ENCODE data around the gene RARS1. TPM values are rescaled to one million over a fixed set of nuclear protein-coding genes. Genes with fewer than 3 reads are reported as not detected.

RARS1 gene
- total and polyA plus RNA-seq, 2 of the 8 experiments (the other 6 are each of a cell fraction or from before 2014, with no cell fraction given) = 30.2 to 108 TPM

DNA sequence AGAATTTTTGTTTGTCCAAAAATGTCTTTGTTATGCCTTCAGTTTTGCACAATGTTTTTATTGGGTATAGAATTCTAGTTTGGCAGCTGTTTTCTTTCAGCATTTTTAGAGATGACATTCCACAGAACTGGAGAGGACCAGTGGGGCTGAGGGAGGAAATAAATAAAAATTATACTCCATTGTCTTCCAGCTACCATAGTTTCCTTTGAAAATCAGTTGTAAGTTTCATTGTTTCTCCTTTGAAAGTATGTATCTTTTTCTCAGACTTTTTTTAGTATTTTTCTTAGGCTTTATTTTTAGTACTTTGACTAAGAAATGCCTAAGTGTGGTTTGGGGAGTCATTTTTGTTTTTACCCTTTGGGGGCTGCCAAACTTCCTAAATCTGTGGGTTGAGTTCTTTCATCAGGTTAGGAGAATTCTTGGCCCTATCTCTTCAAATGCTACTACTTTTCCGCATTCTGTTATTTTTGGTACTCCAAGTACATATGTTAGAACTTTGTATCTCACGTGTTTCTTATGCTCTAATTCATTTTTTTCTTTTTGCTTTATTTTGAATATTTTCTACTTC lies 27.7 kb downstream of the RARS1 start:
- no peaks in the 10 kb centered on the region for H3K9me3 ChIP-seq (ENCODE audit: insufficient read depth in 2 of 2, low read depth in 1 of 2, low read length in 1 of 2)
- H3K23ac ChIP-seq (ENCODE audit: insufficient read length) = no peak overlapping the region
- H2BK15ac ChIP-seq (ENCODE audit: low read length) = no peak overlapping the region
- no peak for DNase-seq (ENCODE audit: low read depth in 1 of 2, low spot score in 2 of 2)
- no peak overlapping the region for H3K4ac ChIP-seq (replicated peaks; ENCODE audit: insufficient read length, low read depth, low read length)
- no peak overlapping the region for H3K56ac ChIP-seq (replicated peaks; ENCODE audit: insufficient read length, low read depth, low read length)
- ChIA-PET CTCF (ENCODE audit: partially characterized antibody) (interaction anchor here (1.5 kb wide), 1 partner anchor 15 kb away, joined by 3 read pairs; no protein-coding TSS in a partner anchor), POLR2A (ENCODE audit: partially characterized antibody) (no interaction called here)
- no peak overlapping the region for H3K27ac ChIP-seq (ENCODE audit: low read depth, low read length)
- H2AK5ac ChIP-seq (ENCODE audit: low read depth, low read length) = no peak overlapping the region
- H3K23me2 ChIP-seq (ENCODE audit: low read depth, low read length) = no peaks in the 10 kb centered on the region
- no peak overlapping the region for H4K5ac ChIP-seq (ENCODE audit: insufficient read length, low read depth, low read length)
- no peak overlapping the region for H3K4me3 ChIP-seq (ENCODE audit: extremely low read depth in 1 of 4, insufficient read depth in 2 of 4, low read depth in 3 of 4, low read length in 4 of 4)
- H2BK120ac ChIP-seq (replicated peaks; ENCODE audit: low read depth, low read length) = no peak overlapping the region
- FAIRE-seq = no peak
- no peak overlapping the region for H2BK5ac ChIP-seq (ENCODE audit: low read depth, low read length)
- H4K20me1 ChIP-seq (replicated peaks in 1 of 2; ENCODE audit: control insufficient read depth in 1 of 2, insufficient read depth in 2 of 2, low read length in 2 of 2) = peaks cover 2 to 3% of the 10 kb centered on the region in 2 experiments
- H3K36me3 ChIP-seq (ENCODE audit: control insufficient read depth in 2 of 4, insufficient read depth in 4 of 4, low read length in 3 of 4) = peaks cover 27 to 84% (median 60%) of the 10 kb centered on the region in 4 experiments
- WGBS, 2 experiments (ENCODE audit: extremely low coverage in 1 of 2, insufficient coverage in 1 of 2, insufficient read length in 1 of 2, insufficient replicate concordance in 2 of 2, low coverage in 1 of 2, low lambda C conversion rate in 2 of 2, missing lambda C conversion rate in 1 of 2) = 92% methylated on average over 2 of the region's 2 CpGs; no CpG with 5 or more reads in 1 of the 2 experiments
- H3K79me2 ChIP-seq (ENCODE audit: control insufficient read depth in 1 of 2, insufficient read depth in 2 of 2, low read length in 2 of 2) = no peaks in the 10 kb centered on the region
- no peak overlapping the region for H3K18ac ChIP-seq (ENCODE audit: extremely low read depth, low read length)
- H2AFZ ChIP-seq (ENCODE audit: low read length) = no peak overlapping the region
- H3K79me1 ChIP-seq (ENCODE audit: low read depth, low read length) = no peaks in the 10 kb centered on the region
- H2BK20ac ChIP-seq (ENCODE audit: low read length) = no peak overlapping the region
- H3K27me3 ChIP-seq (replicated peaks in 1 of 4; ENCODE audit: control insufficient read depth in 3 of 4, extremely low read depth in 1 of 4, insufficient read depth in 3 of 4, low read length in 3 of 4) = no peaks in the 10 kb centered on the region
- H3K4me1 ChIP-seq (replicated peaks in 1 of 4; ENCODE audit: control insufficient read depth in 3 of 4, insufficient read depth in 4 of 4, low read length in 3 of 4) = no peaks in the 10 kb centered on the region
- H4K8ac ChIP-seq (ENCODE audit: extremely low read depth, insufficient read depth, low read length) = no peak overlapping the region
- no peak overlapping the region for H3K9ac ChIP-seq (replicated peaks in 1 of 4; ENCODE audit: extremely low read depth in 1 of 4, low read depth in 3 of 4, low read length in 3 of 4)
- no peak overlapping the region for H2BK12ac ChIP-seq (ENCODE audit: low read depth, low read length)
- no peak overlapping the region for H3K14ac ChIP-seq (ENCODE audit: insufficient read length)
- no peak for TF ChIP-seq SUZ12 (IDR thresholded peaks at IDR 0.05; ENCODE audit: low read length)
- no peak for TF ChIP-seq POLR2A (IDR thresholded peaks at IDR 0.05; ENCODE audit: control extremely low read depth in 1 of 2, low read depth in 2 of 2, low read length in 2 of 2)
- TF ChIP-seq TAF7 (optimal IDR thresholded peaks at IDR 0.05; ENCODE audit: borderline replicate concordance, low read depth, low read length) = no peak
- TF ChIP-seq SIRT6 (IDR thresholded peaks at IDR 0.05; ENCODE audit: low read length) = no peak
- no peak overlapping the region for H3K4me2 ChIP-seq (ENCODE audit: insufficient read depth in 1 of 2, low read depth in 2 of 2, low read length in 2 of 2)
- H4K91ac ChIP-seq (replicated peaks; ENCODE audit: insufficient read length, low read length) = no peak overlapping the region
